Fibroblast of skin of back (primary cell): ENCODE results near the gene RMI2.

Experiments
- DNase-seq: peaks from one replicate; pipeline ENCODE4 v3.0.0-alpha.2; 2013

Gene RMI2

DNA sequence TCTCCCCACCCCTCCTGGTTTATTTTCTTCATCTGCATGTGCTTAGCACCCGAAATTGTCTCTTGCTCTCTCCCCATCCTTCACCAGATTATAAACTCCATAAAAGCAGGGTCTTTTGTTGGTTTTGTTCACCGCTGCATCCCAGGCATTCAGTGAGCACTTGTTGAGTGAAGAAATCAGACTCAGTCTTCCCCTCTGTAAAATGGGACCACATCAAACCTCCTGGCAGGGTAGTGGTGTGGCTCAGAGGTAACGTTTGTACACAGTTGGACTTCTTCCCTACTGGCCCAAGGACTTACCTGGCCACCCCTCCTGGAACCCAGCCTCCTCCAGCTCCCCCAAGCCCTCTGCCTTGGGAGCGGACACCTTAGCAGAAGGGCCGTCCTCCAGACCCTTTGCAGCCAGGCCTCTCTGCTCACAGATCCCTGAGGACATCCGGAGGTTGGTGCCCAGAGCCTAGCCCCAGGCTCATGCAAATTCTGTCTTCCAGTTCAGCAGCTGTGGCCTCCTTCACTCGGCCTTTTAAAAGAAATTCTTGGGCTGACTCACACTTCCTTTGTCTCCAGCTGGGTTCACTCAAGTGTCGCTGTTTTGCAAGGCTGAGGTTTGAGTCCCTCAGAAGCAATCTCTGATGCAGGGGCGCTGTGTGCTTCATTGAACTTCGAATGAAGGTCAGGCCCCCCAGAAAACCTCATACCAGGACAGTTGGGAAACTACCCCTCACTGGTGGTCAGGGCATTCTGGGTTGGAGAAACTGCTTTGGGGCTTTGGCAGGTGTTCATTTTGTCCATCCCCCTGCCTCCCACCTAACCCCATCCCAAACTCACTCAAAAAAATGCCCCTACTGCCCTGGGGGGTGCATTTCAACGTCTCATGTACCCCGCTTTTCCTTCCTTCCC is 16.8 kb upstream of the RMI2 start:
- DNase-seq, result peak; percentile 94

DNA sequence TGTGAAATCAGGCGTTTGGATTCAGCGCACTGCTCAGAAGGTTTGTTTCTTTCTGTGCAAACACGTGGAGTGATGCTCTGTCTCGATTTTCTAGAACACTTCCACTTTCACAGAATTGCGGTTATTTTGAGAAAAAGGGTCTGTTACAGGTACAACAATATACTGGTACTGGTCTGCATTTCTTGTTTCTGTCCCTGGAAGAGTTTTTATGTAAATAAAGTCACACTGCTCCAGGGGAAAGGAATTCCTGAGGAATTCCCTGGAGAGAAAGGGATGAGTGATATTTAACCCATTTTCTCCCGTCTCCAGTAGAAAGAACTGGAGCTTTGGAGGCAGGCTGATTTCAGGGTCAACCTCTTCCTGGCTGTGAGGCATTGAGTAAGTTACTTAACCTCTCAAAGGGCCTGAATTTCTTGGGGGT is 16.2 kb upstream of the RMI2 start:
- DNase-seq, result peak; percentile 80

DNA sequence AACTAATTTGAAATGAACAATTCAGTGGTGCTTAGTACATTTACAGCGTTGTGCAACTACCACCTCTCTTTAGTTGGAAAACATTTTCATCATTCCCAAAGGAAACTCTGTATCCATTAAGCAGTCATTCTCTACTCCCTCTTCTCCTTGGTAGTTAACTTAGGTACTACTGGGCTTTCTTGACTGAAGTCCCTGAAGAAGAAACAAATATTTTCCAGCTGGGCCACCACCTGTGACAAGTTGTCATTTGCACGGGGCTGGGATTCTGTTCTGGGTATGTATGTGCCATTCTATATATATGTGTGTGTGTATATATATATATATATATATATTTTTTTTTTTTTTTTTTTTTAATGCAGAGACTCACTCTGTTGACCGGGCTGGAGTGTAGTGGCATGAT is 15.4 kb upstream of the RMI2 start:
- DNase-seq, result no peak

DNA sequence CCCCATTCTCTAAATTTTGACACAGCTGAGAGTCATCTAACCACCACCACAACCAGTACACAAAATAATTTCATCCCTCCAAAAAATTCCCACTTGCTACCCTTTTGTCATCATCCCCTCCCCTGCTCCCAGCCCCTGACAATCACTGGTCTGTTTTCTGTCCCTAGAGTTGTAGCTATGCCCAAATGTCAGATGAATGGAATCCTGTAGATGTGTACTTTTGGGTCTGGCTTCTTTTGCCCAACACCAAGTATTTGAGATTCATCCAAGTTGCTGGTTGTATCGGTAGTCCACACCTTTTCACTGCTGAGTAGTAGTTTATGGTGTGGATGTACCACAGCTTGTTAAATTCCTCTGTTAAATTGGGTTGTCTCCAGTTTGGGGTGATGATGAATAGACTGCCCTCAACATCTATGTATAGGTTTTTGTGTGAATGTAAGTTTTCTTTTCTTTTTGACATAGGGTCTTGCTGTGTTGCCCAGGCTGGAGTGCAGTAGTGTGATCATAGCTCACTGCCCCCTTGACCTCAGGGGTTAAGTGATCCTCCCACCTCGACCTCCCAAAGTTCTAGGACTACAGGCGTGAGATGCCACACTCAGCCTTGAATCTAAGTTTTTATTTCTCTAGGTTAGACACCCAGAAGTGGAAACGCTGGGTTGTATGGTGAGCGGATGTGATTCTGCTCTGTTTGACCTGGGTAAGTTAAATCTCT is 14.6 kb upstream of the RMI2 start:
- no peak for DNase-seq

DNA sequence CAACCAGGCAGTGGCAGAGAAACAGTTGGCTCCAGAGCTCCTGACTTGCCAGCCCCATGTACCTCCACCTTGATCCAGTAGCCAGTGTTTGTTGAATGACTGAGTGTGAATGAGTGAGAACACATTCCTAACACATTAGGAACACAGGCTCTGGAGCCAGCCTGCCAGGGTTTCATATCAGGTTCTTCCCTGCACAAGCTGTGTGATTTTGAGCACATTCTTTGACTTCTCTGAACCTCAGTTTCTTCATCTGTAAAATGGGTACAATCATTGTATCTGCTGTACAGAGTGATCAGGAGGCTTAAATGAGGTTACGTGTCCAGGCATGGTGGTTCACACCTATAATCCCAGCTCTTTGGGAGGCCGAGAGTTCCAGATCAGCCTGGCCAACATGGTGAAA is 13.3 kb upstream of the RMI2 start:
- DNase-seq, result no peak

DNA sequence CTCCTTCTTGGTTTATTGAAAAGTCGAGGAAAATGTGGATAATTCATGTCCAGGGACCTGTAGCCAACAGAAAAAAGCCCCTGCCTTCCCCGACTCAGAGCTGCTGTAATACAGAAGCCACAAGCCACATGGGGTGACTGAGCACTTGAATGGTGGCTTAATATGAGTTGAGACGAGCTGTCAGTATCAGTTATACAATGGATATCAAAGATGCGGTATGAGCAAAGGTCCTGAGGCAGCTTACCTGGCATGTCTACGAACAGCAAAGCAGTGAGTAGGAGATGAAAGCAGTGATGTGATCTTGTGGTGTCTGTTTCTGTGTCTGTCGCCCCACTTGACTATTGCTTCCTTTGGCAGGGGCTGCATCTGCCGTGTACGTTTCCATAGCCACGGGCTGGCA is 12.2 kb upstream of the RMI2 start:
- DNase-seq, result no peak

DNA sequence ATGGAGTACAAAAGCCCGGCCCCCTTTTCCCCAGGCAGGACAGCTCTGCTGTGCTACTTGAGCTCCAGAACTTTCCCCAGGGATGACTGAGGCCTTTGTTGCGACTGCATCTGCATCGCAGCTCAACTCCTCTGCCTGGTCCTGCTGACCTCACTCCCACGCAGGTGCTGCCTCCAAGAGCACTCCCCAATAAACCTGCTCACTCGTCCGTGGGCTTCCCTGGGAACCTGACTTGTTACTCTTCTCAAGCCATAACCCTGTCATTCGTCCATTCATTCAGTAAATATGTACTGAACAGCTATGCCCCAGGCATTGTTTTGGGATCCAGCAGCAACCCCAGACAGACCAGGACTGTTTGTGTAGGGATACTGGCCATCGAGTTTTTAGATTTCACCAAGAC is 11.6 kb upstream of the RMI2 start:
- DNase-seq, result no peak

DNA sequence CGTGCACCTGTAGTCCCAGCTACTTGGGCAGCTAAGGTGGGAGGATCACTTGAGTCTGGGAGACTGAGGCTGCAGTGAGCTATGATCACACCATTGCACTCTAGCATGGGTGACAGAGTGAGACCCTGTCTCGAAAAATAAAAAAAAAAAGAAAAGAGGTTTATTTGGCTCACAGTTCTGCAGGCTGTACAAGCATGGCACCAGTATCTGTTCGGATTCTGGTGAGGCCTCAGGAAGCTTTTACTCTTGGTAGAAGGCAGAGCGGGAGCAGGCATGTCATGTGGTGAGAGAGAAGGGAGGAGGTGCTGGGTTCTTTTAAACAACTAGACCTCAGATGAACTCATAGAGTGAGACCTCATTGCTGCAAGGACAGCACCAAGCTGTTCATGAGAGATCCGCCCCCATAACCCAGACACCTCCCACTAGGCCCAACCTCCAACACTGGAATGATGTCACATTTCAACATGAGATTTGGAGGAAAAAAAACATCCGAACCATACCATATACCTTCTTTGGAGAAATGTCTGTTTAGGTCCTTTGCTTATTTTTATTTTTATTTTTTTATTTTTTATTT is 10.3 kb upstream of the RMI2 start:
- DNase-seq, result no peak

DNA sequence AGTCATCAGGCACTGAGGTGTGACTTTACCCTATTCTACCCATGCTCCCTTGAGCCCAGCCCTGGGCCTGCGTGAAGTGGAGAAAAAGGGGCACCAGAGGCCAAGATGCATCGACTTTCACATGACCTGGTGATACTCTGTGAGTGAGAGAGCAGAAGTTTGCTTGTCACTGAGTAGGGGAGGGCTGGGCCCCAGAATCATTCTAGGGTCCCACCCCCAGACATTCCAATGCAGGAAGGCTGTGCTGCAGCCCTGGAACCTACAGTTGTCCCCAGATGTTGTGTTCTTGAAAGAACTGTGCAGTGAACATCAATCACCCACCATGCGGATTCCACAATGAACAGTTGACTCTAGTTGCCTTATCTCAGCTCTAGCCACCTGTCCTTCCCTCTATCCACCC is 6.2 kb upstream of the RMI2 start:
- no peak for DNase-seq

DNA sequence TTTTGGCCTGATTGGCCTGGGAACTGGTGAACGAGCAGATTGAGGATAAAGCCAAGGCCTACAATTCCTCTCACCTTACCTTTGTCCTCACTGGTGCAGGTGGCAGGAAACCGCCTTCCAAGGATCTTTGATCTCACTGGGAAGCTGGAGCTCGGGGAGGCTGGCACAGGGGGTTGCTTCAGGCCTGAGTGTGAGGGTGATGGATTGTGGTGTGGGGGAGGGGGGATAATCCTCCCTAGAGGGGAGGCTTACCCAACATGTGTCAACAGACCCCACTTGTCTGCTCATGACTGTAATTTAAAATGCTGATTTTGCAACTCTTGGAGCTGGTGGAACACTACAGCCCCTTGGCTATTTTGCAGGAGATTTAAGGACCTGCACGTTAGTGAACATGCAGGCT is 4.5 kb upstream of the RMI2 start:
- DNase-seq, result no peak

DNA sequence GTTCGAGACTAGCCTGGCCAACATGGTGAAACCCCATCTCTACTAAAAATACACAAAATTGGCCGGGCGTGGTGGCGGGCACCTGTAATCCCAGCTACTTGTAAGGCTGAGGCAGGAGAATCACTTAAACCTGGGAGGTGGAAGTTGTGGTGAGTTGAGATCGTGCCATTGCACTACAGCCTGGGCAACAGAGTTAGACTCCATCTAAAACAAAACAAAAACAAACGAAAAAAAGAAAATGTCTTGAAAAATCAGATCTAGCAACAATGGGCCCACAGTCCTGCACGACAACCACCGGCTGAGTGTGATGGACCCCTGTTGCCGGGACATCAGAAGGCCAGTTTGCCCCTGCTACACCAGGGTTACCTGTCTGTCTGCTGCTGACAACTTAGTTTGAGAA is 3.9 kb upstream of the RMI2 start:
- no peak for DNase-seq

DNA sequence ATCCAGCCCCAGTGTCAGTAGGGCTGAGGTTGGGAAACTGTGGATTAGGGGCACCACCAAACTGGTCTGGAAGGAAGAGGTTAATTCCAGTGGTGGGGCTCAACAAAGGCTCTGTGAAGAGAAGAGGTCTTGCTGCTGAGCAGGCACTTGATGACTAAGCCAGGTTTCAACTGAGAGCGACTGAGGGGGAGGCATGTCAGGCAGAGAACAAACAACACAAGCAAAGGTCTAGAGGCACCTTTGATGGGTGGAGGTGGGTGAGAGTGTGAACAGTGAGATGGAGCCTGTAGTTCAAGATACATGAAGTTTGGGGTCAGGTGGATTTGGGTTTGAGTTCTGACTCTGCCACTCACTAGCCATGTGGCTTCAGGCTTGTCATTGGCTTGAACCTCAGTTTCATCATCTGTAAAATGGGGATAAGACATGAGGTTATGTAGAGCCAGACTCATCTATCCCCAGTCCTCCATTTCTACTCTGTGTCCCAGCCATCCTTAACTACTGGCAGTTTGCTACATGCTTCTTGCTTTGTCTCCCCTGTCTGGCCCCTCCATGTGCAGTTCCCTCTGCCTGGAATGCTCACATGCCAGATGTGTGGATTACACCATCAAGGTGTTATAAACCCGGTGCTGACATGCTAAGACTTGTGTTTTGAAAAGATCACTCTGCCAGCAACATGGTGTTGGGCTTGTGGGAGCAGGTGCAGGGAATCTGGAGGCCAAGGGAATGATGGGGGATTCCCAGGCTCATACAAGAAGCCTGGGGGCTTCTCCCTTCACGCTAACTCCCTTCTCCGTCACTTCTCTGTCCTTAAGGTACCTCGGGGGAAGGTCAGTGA is 3.0 kb upstream of the RMI2 start:
- no peak for DNase-seq

DNA sequence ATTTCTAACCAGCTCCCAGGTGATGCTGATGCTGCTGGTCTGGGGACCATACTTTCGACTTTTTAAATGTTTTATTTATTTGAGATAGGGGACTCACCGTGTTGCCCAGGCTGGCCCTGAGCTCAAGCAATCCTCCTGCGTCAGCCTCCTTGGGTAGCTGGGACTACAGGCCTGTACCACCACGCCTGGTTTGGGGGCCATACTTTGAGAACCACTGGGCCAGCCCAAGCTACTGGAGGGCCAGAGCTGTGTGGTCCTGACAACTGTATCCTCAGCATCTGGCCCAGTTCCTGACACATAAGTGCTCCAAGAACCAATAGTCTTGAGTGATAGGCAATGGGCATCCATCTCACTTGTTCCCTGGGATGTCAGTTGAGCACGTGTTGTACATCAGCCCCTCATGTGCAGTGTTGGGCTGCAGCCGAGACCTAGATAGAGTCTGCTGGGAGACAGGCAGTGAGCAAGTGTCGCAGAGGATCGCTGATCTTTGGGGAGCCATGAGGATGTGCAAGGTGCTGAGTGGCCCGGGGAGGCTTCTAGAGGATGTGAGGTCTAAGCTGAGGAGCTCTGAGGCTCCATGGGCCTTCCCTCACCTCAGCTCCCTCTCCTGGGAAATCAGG is 1.6 kb downstream of the RMI2 start:
- no peak for DNase-seq

DNA sequence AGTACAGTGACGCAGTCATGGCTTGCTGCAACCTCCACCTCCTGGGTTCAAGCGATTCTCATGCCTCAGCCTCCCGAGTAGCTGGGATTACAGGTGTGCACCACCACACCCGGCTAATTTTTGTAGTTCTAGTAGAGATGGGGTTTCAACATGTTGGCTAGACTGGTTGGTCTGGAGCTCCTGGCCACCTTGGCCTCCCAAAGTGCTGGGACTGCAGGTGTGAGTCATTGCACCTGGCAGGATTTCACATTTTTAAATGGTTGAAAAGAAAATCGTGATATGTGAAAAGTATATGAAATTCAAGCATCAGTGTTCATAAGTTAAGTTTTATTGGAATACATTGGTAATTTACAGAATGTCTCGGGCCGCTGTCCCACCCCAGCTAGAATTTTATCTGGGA is 2.6 kb downstream of the RMI2 start:
- DNase-seq, result no peak

DNA sequence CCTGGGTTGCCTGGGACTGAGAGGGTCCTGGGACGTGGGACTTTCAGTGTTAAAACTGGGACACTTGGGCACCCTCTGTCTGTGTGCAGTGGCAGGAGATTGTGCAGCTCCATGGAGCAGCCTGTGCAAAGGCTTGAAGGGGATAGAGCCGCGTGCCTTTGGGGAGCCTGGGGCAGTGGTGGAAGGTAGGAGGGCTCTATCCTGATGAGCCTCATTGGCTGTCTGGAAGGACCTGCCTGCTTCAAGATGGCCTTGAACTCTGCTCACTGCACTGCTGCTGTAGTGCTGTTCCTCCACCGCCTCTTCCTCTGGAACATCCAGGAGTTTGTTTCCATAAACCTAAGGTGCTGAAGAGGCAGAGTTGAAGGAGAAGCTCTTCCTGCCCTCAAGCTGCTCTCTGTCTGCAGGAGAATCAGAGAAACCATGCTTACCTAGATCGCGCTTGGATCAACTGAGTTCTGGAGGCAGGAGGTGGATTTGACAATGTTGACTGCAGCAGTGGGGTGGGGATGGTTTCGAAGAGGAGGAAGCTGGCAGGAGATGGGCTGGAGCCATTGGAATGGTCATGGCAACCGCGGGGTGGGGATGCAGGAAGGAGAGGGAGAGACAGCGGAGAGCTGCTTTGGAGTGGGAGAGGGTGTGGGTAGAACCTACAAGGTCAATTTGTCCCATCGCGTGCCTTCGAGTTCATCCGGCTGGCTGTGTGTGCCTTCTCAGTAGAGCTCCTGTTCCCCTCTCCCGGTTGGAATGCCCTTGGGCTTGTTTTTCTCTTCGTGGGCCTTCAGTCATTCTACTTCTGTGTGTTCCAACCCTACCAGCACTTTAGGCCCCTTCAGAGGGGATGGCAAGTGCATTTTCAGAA is 3.7 kb downstream of the RMI2 start:
- DNase-seq, result no peak

DNA sequence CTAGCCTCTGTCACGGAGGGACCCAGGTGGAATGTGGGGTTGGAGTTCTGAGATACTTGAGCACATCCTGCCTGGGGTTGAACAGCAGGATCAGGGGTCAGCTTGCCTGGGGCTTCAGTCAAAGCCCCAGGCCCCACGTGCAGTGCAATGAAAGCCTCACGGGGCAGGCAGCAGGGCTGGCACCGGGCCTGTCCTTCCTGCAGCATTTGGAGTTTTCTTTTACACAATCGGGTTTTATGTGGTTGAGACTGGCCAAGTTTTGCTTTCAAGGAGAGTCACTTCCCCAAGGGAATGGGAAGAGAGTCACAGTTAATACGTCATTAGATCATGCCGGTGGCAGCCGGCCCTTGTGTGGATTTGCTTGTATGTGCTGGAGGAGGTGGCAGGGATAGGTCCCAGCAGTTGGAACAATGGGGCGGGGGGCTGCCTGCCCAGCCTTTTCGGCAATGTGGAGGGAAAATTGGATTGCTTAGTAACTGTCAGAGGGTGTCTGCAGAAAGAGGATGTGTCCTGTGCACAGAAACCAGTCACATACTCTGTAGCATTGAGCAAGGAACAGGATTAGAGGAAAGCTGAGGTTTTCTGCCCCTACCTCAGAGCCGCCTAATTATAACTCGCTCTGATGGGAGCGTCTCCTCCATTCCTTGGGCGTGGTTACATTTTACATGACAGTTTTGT is 4.5 kb downstream of the RMI2 start:
- DNase-seq, result peak; percentile 84

DNA sequence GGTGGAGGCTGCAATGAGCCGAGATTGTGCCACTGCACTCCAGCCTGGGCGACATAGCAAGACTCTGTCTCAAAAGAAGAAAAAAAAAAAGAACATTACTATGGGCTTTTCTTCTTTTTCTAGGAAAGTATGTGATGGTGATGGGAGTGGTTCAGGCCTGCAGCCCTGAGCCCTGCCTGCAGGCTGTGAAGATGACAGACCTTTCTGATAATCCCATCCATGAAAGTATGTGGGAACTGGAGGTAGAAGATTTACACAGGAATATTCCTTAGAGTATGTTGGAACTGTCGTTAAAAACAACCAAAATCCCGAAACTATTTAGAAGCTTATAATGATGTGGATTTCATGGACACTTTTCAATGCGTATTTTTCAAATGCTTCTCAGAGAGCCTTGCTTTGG is 5.3 kb downstream of the RMI2 start:
- DNase-seq, result no peak

DNA sequence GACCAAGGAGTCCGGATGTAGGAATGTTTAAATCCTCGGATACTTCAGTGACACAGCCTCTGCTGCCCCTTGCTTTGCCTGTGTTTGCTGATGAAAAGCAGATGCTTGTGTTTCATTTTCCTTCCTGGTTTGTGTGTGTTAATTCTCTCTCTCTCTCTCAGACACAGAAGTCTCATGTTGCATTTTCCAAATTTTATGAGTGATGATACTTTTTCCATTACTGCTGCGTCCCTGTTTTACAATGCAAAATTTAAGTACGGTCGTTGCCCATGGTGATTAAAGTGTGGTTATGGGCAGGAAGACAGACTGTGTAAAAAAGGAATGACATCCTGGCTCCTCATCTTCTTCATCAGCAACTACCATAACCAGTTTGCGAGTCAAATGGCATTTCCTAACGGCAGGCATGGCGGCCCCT is 5.7 kb downstream of the RMI2 start:
- DNase-seq, result peak; percentile 84

DNA sequence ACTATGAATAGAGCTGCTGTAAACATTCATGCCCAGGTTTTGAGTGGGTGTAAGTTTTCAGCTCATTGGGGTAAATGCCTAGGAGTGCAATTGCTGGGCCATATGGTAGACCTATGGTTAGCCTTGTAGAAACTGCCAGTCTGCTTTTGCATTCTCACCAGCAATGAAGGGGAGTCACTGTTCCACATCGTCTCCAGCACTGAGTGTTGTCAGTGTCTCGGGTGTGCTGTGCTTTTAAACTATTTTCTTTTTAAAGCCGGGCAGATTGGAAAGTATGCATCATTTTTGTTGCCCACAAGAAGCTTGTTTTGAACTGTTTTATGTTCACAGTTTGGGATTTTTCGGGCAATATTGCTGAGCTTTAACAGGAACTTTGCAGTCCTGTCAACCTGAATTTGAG is 7.9 kb downstream of the RMI2 start:
- DNase-seq, result no peak

DNA sequence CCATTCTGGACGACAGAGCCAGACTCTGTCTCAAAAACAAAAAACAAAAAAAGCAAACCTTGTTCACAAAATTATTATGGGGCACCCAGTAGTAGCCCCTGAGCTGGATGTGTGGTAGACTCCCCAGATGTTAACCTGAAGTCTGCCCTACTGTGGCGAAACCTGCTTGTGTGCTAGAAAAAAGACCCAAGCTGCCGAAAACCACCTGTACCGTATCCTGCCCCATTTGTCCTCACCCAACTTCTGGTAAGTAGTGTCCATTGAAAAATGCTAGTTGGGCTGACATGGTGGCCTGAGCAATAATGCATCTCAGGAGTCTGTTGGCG is 9.1 kb downstream of the RMI2 start:
- DNase-seq, result no peak
